GM12878 (cell line): ENCODE measurements around the gene NES. TPM values are rescaled to one million over a fixed set of nuclear protein-coding genes. Genes with fewer than 3 reads are reported as not detected.

Experiments used
- ATAC-seq: fragments of 200-7000 bp; cut with Tn5 transposase; 3 replicates; pipeline ENCODE4 v1.9.1; 2020; ENCODE audit warnings: mild to moderate bottlenecking, moderate library complexity
- BruUV-seq: library from RNA; stranded (reverse); fragments of 400-500 nt; replicated peaks from 2 replicates; lab custom pipeline; 2021; lab: Mats Ljungman, UMichigan
- CTCF ChIA-PET: fragments of 300-600 bp; sonication (Branson Sonifier 250); formaldehyde crosslinking; extraction: SDS; loops from one replicate; lab custom pipeline; 2021; ENCODE audit warnings: inconsistent platforms; lab: Yijun Ruan, JAX
- POLR2A ChIA-PET: fragments of 350-600 bp; formaldehyde crosslinking; extraction: SDS; loops from one replicate; lab custom pipeline; 2021; ENCODE audit warnings: inconsistent platforms; lab: Charles Lee
- RAD21 ChIA-PET: fragments of 300-600 bp; sonication (Branson Sonifier 250); formaldehyde crosslinking; loops from one replicate; lab custom pipeline; 2023; ENCODE audit warnings: antibody characterized with exemption; ENCODE audit not compliant: unreplicated experiment; lab: Charles Lee
- SMC1A ChIA-PET: fragments of 300-600 bp; sonication (Branson Sonifier 250); formaldehyde crosslinking; loops from one replicate; lab custom pipeline; 2023; ENCODE audit not compliant: unreplicated experiment, uncharacterized antibody; lab: Charles Lee
- DNase-seq: peaks from one replicate; pipeline ENCODE4 v3.0.0-alpha.2; 2011; ENCODE audit warnings: low read depth, low spot score
- FAIRE-seq: peaks from 3 replicates; lab custom pipeline; 2011; peaks lifted over from hg19 to GRCh38; lab: Jason Lieb, UNC
- H2AFZ ChIP-seq: 2 replicates; pipeline ENCODE4 v1.6.0; 2011; ENCODE audit warnings: low read depth, low read length, control low read depth; ENCODE audit not compliant: control insufficient read depth
- H3K27ac ChIP-seq: 2 replicates; pipeline ENCODE4 v1.5.1; 2011; ENCODE audit warnings: control low read depth; ENCODE audit not compliant: control insufficient read depth, insufficient read depth
- H3K27me3 ChIP-seq, 2 experiments: replicated peaks in 1 of 2; 2 replicates each; pipeline versions ENCODE4 v1.6.0 to v1.6.1; 2011; ENCODE audit warnings: low read length in 1 of 2; ENCODE audit not compliant: control insufficient read depth in 2 of 2, insufficient read depth in 2 of 2
- H3K36me3 ChIP-seq, 2 experiments: 2 replicates each; pipeline ENCODE4 v1.5.1; 2011; ENCODE audit warnings: low read length in 1 of 2; ENCODE audit not compliant: control insufficient read depth in 2 of 2, insufficient read depth in 2 of 2
- H3K4me1 ChIP-seq: 2 replicates; pipeline ENCODE4 v1.6.1; 2011; ENCODE audit warnings: mild to moderate bottlenecking, low read length, moderate library complexity, mixed read lengths; ENCODE audit not compliant: control insufficient read depth, insufficient read depth
- H3K4me2 ChIP-seq: 2 replicates; pipeline ENCODE4 v1.6.0; 2011; ENCODE audit warnings: control low read depth; ENCODE audit not compliant: control insufficient read depth, insufficient read depth
- H3K4me3 ChIP-seq: fragments of 200-600 bp; sonication (generic); 2 replicates; pipeline ENCODE4 v1.5.1; 2016
- H3K79me2 ChIP-seq: 2 replicates; pipeline ENCODE4 v1.6.0; 2011; ENCODE audit warnings: low read length; ENCODE audit not compliant: control insufficient read depth, insufficient read depth
- H3K9ac ChIP-seq: 2 replicates; pipeline ENCODE4 v1.8.0; 2011; ENCODE audit warnings: low read length, control low read depth, mixed read lengths; ENCODE audit not compliant: control insufficient read depth, insufficient read depth
- H3K9me3 ChIP-seq: replicated peaks from 3 replicates; pipeline ENCODE4 v1.5.1; 2011; ENCODE audit warnings: mild to moderate bottlenecking, low read length; ENCODE audit not compliant: control insufficient read depth, insufficient read depth
- H4K20me1 ChIP-seq: 2 replicates; pipeline ENCODE4 v1.6.0; 2011; ENCODE audit not compliant: control insufficient read depth, insufficient read depth
- CHD4 ChIP-seq: fragments of 200-600 bp; sonication (generic); IDR thresholded peaks from 2 replicates; pipeline ENCODE4 v1.6.1; 2016; ENCODE audit warnings: mild to moderate bottlenecking
- HDAC2 ChIP-seq: fragments of 200-600 bp; sonication (generic); IDR thresholded peaks from 2 replicates; pipeline ENCODE4 v1.6.1; 2017
- IRF4 ChIP-seq: IDR thresholded peaks from 2 replicates; pipeline ENCODE4 v1.6.1; 2011; ENCODE audit warnings: low read depth, low read length
- KLF5 ChIP-seq: fragments of 450-650 bp; IDR thresholded peaks from 2 replicates; pipeline ENCODE4 v1.6.1; 2014; ENCODE audit warnings: mild to moderate bottlenecking; ENCODE audit not compliant: partially characterized antibody
- MTA2 ChIP-seq: fragments of 450-650 bp; IDR thresholded peaks from 2 replicates; pipeline ENCODE4 v1.6.1; 2016; ENCODE audit warnings: low read depth, mild to moderate bottlenecking, moderate library complexity
- NFYA ChIP-seq: IDR thresholded peaks from 2 replicates; pipeline ENCODE4 v1.6.1; 2011; ENCODE audit warnings: low read depth, mild to moderate bottlenecking, low read length, improper control_type of control experiment, borderline replicate concordance
- NRF1 ChIP-seq: conservative IDR thresholded peaks from 2 replicates; pipeline ENCODE4 v1.6.1; 2011; ENCODE audit warnings: mild to moderate bottlenecking, low read depth, low read length, improper control_type of control experiment
- RBBP5 ChIP-seq: fragments of 200-600 bp; sonication (generic); conservative IDR thresholded peaks from 2 replicates; pipeline ENCODE4 v1.6.1; 2016
- RELB ChIP-seq: fragments of 450-650 bp; IDR thresholded peaks from 2 replicates; pipeline ENCODE4 v1.6.1; 2017; ENCODE audit warnings: low read depth, mild to moderate bottlenecking, moderate library complexity
- SMAD1 ChIP-seq: fragments of 450-650 bp; IDR thresholded peaks from 2 replicates; pipeline ENCODE4 v1.6.1; 2018; ENCODE audit warnings: mild to moderate bottlenecking, low read depth; ENCODE audit not compliant: partially characterized antibody
- SMARCA5 ChIP-seq: fragments of 450-650 bp; IDR thresholded peaks from 2 replicates; pipeline ENCODE4 v1.6.1; 2017; ENCODE audit warnings: mild to moderate bottlenecking
- SUZ12 ChIP-seq: fragments of 200-600 bp; sonication (generic); IDR thresholded peaks from one replicate; pipeline ENCODE4 v1.6.1; 2018; ENCODE audit warnings: antibody characterized with exemption, mild to moderate bottlenecking; ENCODE audit not compliant: unreplicated experiment
- TCF12 ChIP-seq: IDR thresholded peaks from 2 replicates; pipeline ENCODE4 v1.6.1; 2011; ENCODE audit warnings: low read depth, mild to moderate bottlenecking, low read length
- TCF3 ChIP-seq: IDR thresholded peaks from 2 replicates; pipeline ENCODE4 v1.6.1; 2012; ENCODE audit warnings: low read depth, mild to moderate bottlenecking, low read length, borderline replicate concordance; ENCODE audit not compliant: insufficient read depth
- ZBTB40 ChIP-seq: fragments of 450-650 bp; IDR thresholded peaks from 2 replicates; pipeline ENCODE4 v1.6.1; 2016; ENCODE audit warnings: mild to moderate bottlenecking, moderate library complexity, borderline replicate concordance
- WGBS: methylation state at CpG from one replicate; pipeline ENCODE4 v1.1.6; 2016; ENCODE audit warnings: low lambda C conversion rate; ENCODE audit not compliant: insufficient replicate concordance, insufficient coverage; ENCODE audit errors: missing lambda C conversion rate; 5-methylcytosine and 5-hydroxymethylcytosine counted together
- in situ Hi-C: fragments of 300-500 bp; cut with MboI; formaldehyde crosslinking; loops from 9 replicates; pipeline ENCODE4 v1.14.3; 2018; ENCODE audit warnings: mixed read lengths
- intact Hi-C: fragments of 100-400 bp; cut with micrococcal nuclease; formaldehyde crosslinking; loops from one replicate; pipeline ENCODE4 v1.14.2; 2022; ENCODE audit not compliant: unreplicated experiment
- polyA plus RNA-seq, 11 experiments: library from polyadenylated mRNA; depleted of rRNA in 4 of 11; unstranded in 6 of 11; stranded (reverse) in 5 of 11; fragments of >200 nt; fragmentation: Nextera tagmentation in 4 of 11; fragmentation: Illumina TruSeq in 1 of 11; extraction: Ambion mirVana in 4 of 11; extraction: Trizol in 1 of 11; gene quantifications; 1 replicate in 1 of 11; 2 replicates in 10 of 11; pipeline versions ENCODE4 v1.2.1 to v1.2.3, GENCODE V29; 2011 to 2016; ENCODE audit warnings: inconsistent platforms in 2 of 11, missing spikeins in 2 of 11, low read depth in 1 of 11
- total RNA-seq, 4 experiments: library from RNA; depleted of rRNA in 3 of 4; stranded (reverse); fragments of >200 nt in 3 of 4; fragmentation: Illumina TruSeq in 1 of 4; extraction: Trizol in 1 of 4; gene quantifications; 2 replicates each; pipeline versions ENCODE4 v1.2.1 to v1.2.3, GENCODE V29; 2013 to 2021

NES gene
- total and polyA plus RNA-seq, 10 of the 15 experiments (the other 5 are each of a cell fraction or from before 2014, with no cell fraction given): under 0.01 to 0.15 (median 0.02) TPM; not detected in 4

- TF ChIP-seq ZBTB40: no peak
- TF ChIP-seq SMARCA5: peak; percentile 83; the same call in 1 of the 2 replicates
Measured at GRCh38 chr1:156726549-156727226, 49.5 kb upstream of the NES start (continued).

GRCh38 chr1:156725683-156726280 is 48.6 kb upstream of the NES start:
- SMC1A ChIA-PET: interaction anchor here (0.6 to 10.0 kb wide), 43 partner anchors 11 to 270 kb away, joined by 3 to 168 read pairs (median 8); partner anchors contain the start of genes CRABP2, HDGF, INSRR and MRPL24
- in situ Hi-C loops: no loop called here
- TF ChIP-seq NRF1: no peak
- TF ChIP-seq NFYA: no peak
- no peak for TF ChIP-seq RBBP5
- no peak for TF ChIP-seq CHD4
- TF ChIP-seq SUZ12: no peak
- TF ChIP-seq MTA2: no peak
- peak; percentile 70 for TF ChIP-seq IRF4
- no peak for TF ChIP-seq KLF5
- no peak for TF ChIP-seq HDAC2
- TF ChIP-seq RELB: no peak
- TF ChIP-seq TCF12: no peak
- no peak for TF ChIP-seq TCF3
- TF ChIP-seq SMAD1: no peak

More at GRCh38 chr1:156725683-156726280, 48.6 kb upstream of the NES start:
- H3K4me1 ChIP-seq: peaks cover 21% of the 10 kb centered on the region
- H3K27ac ChIP-seq: peak overlapping the region; percentile 25
- BruUV-seq: no TSS peak
- H3K9me3 ChIP-seq: no peaks in the 10 kb centered on the region
- intact Hi-C loops: loop anchor here (1.0 to 10.0 kb wide), 6 partner anchors 27 to 165 kb away; partner anchors contain the start of gene NTRK1
- ChIA-PET CTCF (interaction anchor here (0.6 to 11.2 kb wide), 72 partner anchors 11 to 621 kb away, joined by 3 to 433 read pairs (median 6); partner anchors contain the start of genes CRABP2, HAPLN2, HDGF and INSRR), POLR2A (interaction anchor here (0.7 to 7.0 kb wide), 12 partner anchors 11 to 158 kb away, joined by 3 to 75 read pairs (median 6); partner anchors contain the start of genes HDGF, MRPL24, NTRK1 and PRCC), RAD21 (interaction anchor here (0.6 to 7.1 kb wide), 47 partner anchors 14 to 454 kb away, joined by 3 to 173 read pairs (median 5); partner anchors contain the start of genes CRABP2, HDGF, INSRR and MRPL24)
- H3K36me3 ChIP-seq: peaks cover 16 to 35% of the 10 kb centered on the region in 2 experiments
- peak; percentile 64 for DNase-seq
- ATAC-seq: peak; percentile 73
- peaks cover 7% of the 10 kb centered on the region for H4K20me1 ChIP-seq
- peak; percentile 70 for FAIRE-seq
- peaks cover 83% of the 10 kb centered on the region for H3K79me2 ChIP-seq
- H3K27me3 ChIP-seq: no peaks in the 10 kb centered on the region
- no peak overlapping the region for H2AFZ ChIP-seq
- peak overlapping the region; percentile 99 for H3K4me2 ChIP-seq
- peak overlapping the region; percentile 98 for H3K9ac ChIP-seq
- peak overlapping the region; percentile 100 for H3K4me3 ChIP-seq
- under 1% methylated on average over 18 of the region's 18 CpGs for WGBS
